Measurements from ENCODE around the gene NSD2.
A peak's percentile ranks its signal among the peaks of the same experiment; 100 is the strongest.
"Not testable (repeated sequence)": the region's sequence is repeated elsewhere in the genome, so short reads cannot be mapped to it uniquely, and the experiment has no call there.

The NSD2 gene

GRCh38 chr4:1899149-1900086, 28.2 kb downstream of the NSD2 start:
- DNase-seq = peak; percentile 87

DNA sequence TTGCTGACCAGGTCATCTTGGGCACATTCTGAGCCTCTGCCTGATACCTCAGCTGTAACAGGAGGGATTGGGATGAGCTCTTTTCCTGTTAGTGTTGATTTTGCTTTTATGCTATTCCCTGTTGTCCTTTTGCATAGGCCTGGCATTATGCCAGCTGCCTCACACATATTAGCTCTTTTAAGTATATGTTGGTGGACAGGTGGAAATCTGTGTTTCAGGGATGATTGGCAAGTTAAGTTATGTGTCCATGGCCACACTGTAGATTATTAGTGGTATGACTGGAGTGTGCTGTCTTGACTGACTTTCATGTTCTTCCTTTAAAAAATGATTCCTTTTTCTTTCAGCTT, 28.9 kb downstream of the NSD2 start:
- DNase-seq = no peak

GRCh38 chr4:1900624-1901023, 29.4 kb downstream of the NSD2 start:
- DNase-seq = no peak

DNA sequence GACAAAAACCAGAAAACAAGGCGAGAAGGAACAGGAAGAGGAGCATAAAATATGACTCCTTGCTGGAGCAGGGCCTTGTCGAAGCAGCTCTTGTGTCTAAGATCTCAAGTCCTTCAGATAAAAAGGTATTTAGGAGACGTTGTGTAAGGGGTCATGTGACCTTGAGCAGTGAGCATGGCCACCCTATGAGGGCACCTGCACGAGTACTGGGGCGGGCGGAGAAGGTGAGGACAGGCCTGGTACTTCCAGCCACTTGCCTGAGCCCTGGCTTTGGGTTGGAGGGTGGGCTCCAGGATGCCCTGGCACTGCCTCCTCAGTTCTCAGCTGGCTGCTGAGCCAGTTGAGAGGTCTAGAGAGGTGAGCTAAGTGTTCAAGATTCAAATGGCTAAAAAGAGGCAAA, 29.9 kb downstream of the NSD2 start:
- no peak for DNase-seq

GRCh38 chr4:1902243-1902642, 31.1 kb downstream of the NSD2 start:
- no peak for DNase-seq

- no peak for DNase-seq
Observed at GRCh38 chr4:1903035-1903434, 31.8 kb downstream of the NSD2 start.

GRCh38 chr4:1904042-1904441, 32.8 kb downstream of the NSD2 start:
- DNase-seq = no peak

DNA sequence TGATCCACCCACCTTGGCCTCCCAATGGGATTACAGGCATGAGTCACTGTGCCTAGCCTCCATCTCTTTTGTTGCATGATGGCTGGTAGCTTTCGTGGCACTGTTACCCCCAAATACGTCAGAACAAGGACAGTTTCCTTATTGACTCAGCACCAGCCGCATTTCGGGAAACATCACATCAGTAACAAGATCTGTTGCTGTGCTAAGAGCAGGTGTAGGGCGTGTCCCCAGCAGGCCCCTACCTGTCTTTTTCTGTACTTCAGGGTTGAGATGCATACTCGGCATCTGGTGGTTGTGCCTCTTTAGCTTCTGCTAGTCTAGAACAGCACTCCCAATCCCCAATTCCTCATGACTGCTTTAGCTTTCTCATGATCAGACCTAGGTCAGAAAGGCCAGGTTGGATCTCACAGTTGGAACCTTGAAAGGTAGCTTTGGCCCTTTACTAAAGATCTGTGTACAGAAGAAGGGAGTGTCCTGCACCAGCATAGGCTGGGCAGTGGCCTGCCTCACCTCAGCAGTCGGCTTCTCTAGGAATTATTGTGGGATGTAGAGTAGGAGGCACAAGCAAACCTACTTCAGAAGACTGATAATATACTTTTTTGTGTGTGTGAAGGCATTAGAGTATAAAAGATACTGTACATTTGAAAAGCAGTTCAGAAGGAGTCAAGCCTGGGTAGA, 36.8 kb downstream of the NSD2 start:
- DNase-seq = no peak

DNA sequence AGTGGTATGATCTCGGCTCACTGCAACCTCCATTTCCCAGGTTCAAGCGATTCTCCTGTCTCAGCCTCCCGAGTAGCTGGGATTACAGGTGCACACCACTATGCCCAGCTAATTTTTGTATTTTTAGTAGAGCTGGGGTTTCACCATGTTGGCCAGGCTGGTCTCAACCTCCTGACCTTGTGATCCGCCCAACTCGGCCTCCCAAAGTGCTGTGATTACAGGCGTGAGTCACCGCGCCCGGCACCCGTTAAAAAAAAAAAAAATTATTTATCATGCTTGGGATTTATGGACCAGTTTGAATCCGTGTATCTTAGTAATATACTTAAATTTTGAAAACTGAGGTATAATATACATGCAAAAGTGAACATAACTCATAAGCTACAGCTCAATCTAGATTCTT, 38.5 kb downstream of the NSD2 start:
- DNase-seq = not testable (repeated sequence)

DNA sequence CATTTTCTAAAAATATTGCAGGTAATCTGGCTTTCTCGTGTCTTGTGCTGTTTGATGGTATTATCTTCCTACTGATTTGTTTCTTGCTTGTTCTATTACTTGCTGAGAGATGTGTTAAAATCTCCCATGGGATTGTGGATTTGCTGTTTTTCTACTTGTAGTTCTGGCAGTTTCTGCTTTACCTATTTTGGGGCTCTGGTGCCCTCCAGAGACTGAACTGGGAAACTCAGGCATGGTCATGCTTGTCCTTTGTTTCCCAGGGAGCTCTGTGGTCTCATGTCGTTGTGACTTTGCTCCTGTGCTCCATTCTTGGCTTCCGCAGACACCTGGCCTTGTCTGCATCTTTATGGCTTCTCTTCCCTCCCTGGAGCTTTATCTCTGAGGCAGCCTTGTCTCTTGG, 39.5 kb downstream of the NSD2 start:
- no peak for DNase-seq

- not testable (repeated sequence) for DNase-seq
Observed at GRCh38 chr4:1911316-1911715, 40.1 kb downstream of the NSD2 start.

DNA sequence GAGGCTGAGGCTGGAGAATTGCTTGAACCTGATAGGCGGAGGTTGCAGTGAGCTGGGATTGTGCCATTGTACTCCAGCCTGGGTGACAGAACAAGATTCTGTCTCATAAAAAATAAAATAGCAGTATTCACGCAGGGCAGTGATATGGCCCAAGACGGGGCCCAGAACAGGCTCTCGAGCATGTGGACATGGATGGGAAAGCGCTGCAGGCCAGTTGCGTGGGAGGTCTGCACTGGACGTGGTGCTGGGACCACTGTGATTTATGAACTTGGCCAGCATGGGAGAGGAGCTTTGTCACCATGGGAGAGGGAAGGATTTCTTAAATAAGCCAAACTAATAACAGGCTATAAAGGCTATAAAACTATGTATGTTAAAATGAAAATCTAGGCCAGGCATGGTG, 51.6 kb downstream of the NSD2 start:
- no peak for DNase-seq

GRCh38 chr4:1927675-1928074, 56.5 kb downstream of the NSD2 start:
- DNase-seq = no peak

DNA sequence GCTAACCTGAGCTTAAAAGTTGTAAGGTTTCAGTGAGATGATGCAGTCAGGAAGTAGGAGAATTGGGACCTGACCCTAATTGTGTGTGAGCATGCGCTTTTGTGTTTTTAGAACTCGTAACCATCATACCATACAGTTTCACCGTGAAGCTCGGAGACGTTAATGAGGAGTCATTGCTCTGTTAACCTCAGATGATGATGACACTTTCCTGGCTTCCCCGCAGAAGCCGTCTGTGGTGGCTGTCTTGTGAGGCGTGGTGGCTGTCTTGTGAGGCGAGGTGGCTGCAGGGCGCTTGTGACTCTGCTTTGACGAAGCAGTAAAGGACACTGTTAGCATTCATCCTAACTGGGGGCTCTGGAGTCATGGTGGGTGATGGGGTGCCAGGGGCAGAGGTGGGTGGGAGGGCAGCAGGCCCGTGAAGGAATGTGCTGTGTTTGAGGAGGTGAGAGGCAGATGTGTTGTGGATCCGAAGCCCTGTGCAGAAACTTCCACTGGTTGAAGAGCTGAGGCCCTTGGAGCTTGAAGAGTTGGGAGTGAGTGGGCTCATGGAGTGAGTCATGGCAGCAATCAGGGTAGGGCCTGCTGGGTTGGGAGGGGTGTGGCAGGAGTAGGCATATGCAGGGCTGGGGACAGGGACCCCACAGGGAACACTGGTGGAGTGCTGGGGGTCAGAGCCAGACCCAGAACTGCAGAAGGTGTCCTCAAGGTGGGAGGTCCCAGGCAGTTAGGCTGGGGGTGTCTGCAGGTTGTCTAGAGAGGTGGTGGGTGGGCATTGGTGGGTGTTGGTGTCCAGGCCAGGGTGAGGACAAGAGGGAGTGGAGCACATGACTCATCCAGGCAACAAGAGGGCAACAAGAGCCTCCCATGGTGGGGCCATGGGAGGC, 57.4 kb downstream of the NSD2 start:
- no peak for DNase-seq

- no peak for DNase-seq
Observed at GRCh38 chr4:1932736-1933135, 61.5 kb downstream of the NSD2 start.

DNA sequence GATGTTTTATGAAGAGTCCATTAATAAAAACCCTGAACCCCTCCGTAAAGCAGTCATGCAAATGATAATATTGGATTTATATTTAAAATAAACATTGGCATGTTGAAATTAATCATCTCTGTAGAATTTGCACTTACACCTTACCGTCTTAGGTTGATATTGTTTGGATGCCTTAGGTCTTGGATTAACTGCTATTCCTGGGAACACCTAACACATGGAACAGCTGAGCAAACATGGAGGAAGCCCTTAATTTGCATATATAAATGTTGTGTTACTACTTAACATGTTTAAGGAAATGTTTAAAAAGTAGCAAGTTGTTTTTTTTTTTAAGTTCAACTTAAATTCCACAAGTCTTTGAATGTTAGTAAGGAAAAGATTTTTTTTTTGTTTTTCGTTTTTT, 62.5 kb downstream of the NSD2 start:
- no peak for DNase-seq

DNA sequence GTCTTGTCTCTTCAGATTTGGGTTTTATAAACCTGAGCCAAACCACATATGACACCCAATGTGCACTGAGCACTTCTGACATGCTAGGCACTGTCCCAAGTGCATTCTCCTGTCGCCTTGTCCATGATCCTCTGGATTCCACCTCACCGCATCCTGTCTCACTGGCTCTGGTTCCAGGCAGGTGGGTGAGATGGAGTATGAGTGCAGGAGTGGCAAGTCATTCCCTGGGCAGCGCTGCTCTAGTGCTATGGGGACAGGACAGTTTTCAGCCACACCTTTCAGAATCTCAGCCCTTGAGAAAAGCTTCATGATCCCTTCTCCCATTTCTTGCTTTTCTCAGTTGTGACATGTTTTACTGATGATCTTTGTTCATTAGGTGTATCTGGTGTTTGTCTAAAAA, 66.4 kb downstream of the NSD2 start:
- DNase-seq = no peak

DNA sequence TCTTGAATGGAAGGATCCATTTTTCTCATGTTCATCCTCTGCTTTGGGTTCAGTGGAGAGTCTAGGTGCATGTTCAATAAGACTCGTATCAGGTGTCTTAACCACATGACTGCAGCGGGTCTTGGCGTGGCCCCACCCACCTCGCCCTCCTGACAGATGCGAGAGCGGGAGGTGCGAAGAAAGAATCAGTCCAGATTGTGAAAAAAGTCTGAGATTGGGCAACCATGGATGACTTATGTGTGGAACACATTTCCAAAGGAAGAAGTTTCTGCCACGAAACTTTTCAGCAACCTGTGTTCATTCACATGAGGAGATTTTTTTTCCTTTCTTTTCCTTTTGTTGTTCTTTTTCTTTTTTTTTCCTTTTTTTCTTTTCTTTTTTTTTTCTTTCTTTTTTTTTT, 66.8 kb downstream of the NSD2 start:
- no peak for DNase-seq

DNA sequence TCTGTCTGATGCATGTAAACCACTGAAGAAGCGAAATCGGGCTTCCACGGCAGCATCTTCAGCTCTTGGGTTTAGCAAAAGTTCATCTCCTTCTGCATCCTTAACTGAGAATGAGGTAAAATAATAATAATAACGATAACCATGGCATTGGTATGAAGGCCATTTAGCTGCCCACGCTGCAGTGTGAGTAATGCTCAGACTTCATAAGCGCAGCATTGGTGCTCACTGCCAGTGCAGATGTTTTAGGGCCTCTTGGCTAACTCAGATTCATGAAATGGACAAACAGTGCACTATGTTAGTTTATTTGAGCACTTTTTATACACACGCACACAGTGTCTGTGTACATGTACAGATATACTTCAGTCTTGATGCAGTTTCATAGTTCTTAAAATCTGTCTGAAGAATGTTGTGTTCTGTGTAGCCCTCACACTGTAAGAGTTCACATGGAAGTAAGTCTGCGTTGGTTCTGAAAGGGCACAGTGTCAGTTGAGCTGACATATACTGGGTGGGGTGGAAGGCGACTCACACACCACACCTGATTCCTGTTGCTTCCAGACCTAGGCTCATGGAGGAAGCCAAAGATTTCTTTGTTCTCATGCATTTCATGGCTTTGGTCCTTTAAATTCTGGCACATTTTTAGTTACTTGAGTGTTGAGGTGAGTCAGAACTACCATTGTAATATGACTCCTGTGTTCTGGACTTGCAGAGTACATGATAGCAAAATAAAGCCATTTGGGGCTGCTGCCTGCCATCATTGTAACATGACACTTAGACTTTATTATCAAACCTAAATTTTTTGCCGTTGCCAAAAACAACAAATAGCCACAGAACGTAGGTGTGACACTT, 68.7 kb downstream of the NSD2 start:
- no peak for DNase-seq

DNA sequence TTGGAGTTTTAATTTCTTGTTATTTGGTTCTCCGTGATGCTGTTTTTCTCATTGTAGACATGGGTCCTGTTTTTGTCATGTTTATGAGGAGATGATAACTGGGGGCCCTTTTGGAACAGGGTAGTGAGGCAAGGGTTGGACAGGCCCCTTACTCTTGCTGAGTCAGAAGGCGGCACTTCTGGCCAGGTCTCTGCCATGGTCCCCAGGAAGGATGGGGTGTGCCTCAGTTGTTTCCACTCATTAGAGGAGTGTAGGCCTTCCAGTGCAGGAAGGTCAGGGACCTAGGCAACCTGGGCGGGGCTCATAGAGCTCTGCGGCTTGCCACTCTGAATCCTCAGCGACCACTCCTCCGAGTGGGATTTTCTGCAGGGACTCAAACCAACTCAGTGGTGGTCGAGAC, 69.4 kb downstream of the NSD2 start:
- no peak for DNase-seq

DNA sequence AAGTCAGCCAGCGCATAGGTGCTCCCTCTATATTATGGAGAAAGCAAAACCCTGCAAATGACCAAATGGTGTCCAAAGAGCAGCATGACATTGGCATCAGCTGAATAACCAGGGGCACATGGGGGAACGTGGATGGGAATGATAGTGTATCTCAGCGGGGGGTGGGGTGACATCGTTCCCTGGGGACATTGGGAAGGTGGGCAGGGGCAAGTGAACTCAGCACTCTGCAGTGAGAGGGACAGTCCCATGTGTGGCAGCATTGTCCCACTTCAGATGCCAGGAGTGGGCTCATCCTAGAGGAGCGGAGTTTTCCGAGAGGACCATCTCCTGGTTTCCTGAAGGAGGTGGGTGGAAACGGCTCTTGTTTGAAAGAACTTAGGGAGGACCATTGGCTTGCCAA, 72.7 kb downstream of the NSD2 start:
- DNase-seq = no peak

- DNase-seq = no peak
Observed at GRCh38 chr4:1945124-1945895, 74.1 kb downstream of the NSD2 start.
